ENCODE measurements around the gene SHC2.
A peak's percentile ranks its signal among the peaks of the same experiment; 100 is the strongest.
"Not testable (repeated sequence)": the region's sequence is repeated elsewhere in the genome, so short reads cannot be mapped to it uniquely, and the experiment has no call there.

Gene SHC2

DNA sequence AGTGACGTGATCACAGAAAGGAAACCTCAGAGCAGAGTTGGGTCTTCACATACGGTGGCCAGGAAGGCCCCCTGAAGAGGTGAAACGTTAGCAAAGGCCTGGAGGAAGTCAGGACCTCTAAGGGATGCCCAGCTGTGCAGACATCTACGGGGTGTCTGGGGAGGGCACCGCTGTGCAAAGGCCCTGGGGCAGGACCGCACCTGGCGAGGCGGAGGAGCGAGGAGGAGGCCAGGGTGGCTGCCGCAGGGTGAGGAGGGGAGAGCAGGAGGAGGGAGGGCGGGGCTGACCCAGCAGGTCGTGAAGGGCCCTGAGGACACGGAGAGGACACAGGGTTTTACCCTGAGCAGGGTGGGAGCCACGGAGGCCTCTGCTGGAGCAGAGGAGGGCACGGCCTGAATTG is 23.7 kb upstream of the SHC2 start:
- H3K4me3 Mint-ChIP-seq, result no peak overlapping the region
- peaks cover 18% of the 10 kb centered on the region for H3K4me1 Mint-ChIP-seq
- DNase-seq (ENCODE audit: low spot score in 2 of 2) (no peak), ATAC-seq (ENCODE audit: low read depth) (no peak)
- H3K36me3 Mint-ChIP-seq, result peaks cover 16% of the 10 kb centered on the region
- no peak overlapping the region for H3K27ac Mint-ChIP-seq
- peaks cover 4% of the 10 kb centered on the region for H3K27me3 Mint-ChIP-seq
- peaks cover 15% of the 10 kb centered on the region for H3K9me3 Mint-ChIP-seq

DNA sequence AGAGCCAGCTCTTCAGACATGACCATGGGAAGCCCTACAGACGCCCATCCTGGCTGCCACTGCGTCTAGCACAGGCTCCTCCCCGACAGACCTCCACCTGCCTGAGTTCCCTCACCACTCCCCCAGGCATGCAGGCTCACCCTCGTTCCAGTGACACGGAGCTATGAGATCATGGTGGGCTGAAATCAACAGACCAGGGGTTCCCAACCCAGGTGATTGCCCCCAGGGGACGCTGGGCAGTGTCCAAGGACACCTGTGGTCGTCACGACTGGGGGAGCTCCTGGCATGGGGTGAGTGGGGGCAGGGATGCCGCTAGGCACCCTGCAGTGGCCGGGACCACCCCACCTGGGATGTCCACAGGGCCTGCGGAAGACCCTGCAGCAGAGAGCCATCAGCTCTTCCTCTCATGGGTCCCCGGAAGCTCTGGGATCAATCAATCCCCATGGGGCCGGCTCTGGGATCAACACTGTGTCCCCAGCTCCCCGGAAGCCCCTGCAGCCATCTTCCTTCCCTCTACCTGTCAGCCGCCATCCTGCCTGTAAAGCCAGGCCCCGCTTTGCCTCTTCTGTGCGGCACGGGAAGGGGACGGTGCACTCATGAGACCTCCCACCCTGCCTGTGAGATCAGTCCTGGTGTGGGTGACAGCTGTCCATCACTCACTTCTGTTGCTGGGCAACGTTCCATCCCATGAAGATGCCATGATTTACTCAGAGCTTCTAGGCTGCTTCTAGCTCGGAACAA is 22.7 kb upstream of the SHC2 start:
- Mint-ChIP-seq H3K27ac (no peak overlapping the region), H3K36me3 (peaks cover 16% of the 10 kb centered on the region), H3K4me3 (no peak overlapping the region), H3K9me3 (peaks cover 15% of the 10 kb centered on the region), H3K27me3 (peaks cover 4% of the 10 kb centered on the region), H3K4me1 (peaks cover 17% of the 10 kb centered on the region)
- no peak for DNase-seq (ENCODE audit: low spot score in 2 of 2)
- no peak for ATAC-seq (ENCODE audit: low read depth)

DNA sequence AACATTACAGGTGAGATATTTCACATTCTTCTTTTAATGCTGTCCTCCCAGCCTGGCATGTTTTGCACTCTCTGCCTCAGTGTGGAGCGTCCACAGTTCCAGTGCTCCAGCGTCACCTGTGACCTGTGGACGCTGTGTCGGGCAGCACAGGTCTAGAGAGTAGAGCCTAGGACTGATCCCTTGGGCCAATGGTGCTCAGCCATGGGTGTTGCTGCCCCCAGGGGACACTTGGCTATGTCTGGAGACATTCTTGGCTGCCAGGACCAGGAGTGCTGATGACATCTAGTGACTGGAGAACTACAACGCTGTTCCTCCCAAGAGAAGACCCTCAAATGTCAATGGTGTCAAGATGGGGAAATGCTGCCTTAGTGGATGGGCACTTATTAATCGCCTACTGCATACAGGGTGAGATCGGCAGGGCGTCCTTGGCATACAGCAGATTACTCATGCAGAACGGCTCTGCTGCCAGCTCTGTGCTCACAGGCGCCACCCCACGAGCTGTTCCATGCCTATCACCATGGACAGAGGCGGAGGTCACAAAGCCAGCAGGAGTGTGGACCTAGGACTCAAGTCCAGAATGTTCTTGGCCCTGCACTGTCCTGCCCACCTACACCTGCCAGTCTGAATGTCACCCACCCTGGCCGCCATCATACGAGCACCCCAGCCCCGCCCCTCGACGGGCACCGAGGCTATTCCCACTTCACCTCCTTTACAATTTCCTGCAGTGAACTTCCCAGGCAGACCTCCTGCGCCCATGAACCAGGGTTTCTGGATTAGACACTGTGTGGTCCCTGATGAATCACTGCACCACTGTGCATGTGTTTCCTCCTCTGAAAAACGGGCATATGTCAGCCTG is 21.6 kb upstream of the SHC2 start:
- DNase-seq (ENCODE audit: low spot score in 2 of 2), result no peak
- peaks cover 4% of the 10 kb centered on the region for H3K27me3 Mint-ChIP-seq
- no peak overlapping the region for H3K4me3 Mint-ChIP-seq
- no peak for ATAC-seq (ENCODE audit: low read depth)
- no peak overlapping the region for H3K27ac Mint-ChIP-seq
- peaks cover 15% of the 10 kb centered on the region for H3K9me3 Mint-ChIP-seq
- peaks cover 17% of the 10 kb centered on the region for H3K4me1 Mint-ChIP-seq
- H3K36me3 Mint-ChIP-seq, result peaks cover 16% of the 10 kb centered on the region

DNA sequence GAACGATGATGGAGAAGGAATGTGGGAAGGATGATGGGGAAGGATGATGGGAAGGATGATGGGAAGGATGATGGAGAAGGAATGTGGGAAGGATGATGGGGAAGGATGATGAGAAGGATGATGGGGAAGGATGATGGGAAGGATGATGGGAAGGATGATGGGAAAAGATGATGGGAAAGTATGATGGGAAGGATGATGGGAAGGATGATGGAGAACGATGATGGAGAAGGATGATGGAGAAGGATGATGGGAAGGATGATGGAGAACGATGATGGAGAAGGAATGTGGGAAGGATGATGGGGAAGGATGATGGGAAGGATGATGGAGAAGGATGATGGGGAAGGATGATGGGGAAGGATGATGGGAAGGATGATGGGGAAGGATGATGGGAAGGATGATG is 20.3 kb upstream of the SHC2 start:
- H3K27me3 Mint-ChIP-seq; DNase-seq (ENCODE audit: low spot score in 2 of 2); ATAC-seq (ENCODE audit: low read depth): not testable (repeated sequence)
- Mint-ChIP-seq H3K27ac (peak overlapping the region; percentile 98), H3K36me3 (peaks cover 16% of the 10 kb centered on the region), H3K4me3 (peak overlapping the region; percentile 56), H3K4me1 (peaks cover 17% of the 10 kb centered on the region), H3K9me3 (peaks cover 15% of the 10 kb centered on the region)

DNA sequence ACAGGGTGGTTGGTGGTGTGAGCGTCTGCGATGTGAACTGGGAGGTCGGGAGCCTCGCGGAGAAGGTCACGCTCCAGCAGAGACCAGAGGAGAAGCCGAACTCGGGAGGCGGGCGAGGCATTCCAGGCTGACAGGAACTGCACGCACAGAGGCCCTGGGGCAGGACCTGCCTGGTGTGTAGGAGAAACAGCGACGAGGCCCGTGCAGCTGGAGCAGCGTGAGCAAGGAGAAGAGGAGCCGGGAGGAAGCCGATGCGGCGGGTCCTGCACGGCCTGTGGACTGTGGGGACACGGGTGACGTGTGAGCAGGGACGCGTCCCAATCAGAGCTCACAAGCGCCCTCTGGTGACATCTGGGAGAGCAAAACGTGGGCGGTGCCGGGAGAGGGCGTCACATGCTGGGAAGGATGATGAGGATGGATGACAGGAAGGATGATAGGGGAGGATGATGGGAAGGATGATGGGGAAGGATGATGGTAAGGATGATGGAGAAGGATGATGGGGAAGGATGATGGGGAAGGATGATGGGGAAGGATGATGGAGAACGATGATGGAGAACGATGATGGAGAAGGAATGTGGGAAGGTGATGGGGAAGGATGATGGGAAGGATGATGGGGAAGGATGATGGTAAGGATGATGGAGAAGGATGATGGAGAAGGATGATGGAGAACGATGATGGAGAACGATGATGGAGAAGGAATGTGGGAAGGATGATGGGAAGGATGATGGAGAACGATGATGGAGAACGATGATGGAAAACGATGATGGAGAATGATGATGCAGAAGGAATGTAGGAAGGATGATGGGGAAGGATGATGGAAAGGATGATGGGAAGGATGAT is 19.4 kb upstream of the SHC2 start:
- DNase-seq (ENCODE audit: low spot score in 2 of 2) (no peak), ATAC-seq (ENCODE audit: low read depth) (peak; percentile 32)
- Mint-ChIP-seq H3K4me1 (peaks cover 17% of the 10 kb centered on the region), H3K4me3 (peak overlapping the region; percentile 56), H3K36me3 (peaks cover 16% of the 10 kb centered on the region), H3K27ac (peak overlapping the region; percentile 98), H3K9me3 (peaks cover 15% of the 10 kb centered on the region), H3K27me3 (peaks cover 2% of the 10 kb centered on the region)

DNA sequence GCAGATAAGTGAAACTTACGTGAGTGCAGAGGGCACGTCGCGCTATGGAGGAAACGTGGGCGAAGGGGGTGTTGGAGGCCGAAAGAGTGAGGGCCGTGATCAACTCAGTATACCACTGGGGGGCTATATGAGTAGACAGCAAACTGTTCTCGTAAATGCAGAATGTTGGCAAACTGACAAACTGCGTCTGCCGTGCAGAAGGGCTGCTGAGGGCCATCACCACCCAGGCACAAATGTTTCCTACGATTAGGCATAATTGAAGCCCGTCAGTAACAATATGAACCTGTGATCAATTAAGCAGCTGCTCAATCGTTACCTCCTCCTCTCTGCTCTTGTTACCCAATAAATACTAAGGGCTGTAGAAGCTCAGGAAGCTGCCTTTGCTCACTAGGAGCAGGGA is 18.1 kb upstream of the SHC2 start:
- peak overlapping the region; percentile 76 for H3K27ac Mint-ChIP-seq
- ATAC-seq (ENCODE audit: low read depth) (no peak), DNase-seq (ENCODE audit: low spot score in 2 of 2) (no peak)
- H3K27me3 Mint-ChIP-seq, result peaks cover 4% of the 10 kb centered on the region
- H3K4me3 Mint-ChIP-seq, result no peak overlapping the region
- peaks cover 16% of the 10 kb centered on the region for H3K36me3 Mint-ChIP-seq
- H3K4me1 Mint-ChIP-seq, result peaks cover 17% of the 10 kb centered on the region
- peaks cover 15% of the 10 kb centered on the region for H3K9me3 Mint-ChIP-seq

DNA sequence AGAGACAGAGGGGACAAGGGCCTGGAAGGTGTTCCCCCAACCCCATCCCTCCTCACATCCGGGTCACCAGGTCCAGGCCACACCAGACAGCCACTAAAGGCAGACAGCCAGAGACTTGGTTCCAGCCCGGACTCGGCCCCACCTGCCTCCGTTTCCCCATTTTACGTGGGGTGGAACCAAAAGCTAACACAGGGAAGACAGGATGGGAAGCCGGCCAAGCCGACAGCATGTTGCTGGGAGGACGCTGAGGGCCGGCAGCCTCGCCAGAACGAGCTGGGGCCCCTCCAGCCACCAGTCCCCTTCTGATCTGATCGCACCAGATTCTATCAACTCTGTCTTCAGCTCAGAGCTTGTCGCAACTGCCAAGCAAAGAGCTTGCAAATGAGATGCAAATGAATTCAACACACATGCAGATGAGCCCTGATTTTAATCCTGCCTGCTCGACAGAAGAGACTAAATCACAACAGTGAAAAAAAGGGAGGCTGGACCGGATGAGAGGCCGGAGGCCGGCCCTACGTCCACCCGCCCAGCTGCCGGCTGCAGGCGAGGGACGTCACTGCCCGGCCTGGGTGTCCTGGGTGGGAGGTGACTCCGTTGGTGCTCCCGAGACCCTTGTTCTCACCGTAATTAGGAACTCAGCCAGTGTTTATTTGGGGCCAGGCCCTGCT is 17.5 kb upstream of the SHC2 start:
- no peak for DNase-seq (ENCODE audit: low spot score in 2 of 2)
- peaks cover 7% of the 10 kb centered on the region for H3K27me3 Mint-ChIP-seq
- peaks cover 14% of the 10 kb centered on the region for H3K36me3 Mint-ChIP-seq
- peaks cover 15% of the 10 kb centered on the region for H3K9me3 Mint-ChIP-seq
- peak overlapping the region; percentile 76 for H3K27ac Mint-ChIP-seq
- no peak overlapping the region for H3K4me3 Mint-ChIP-seq
- ATAC-seq (ENCODE audit: low read depth), result no peak
- peaks cover 17% of the 10 kb centered on the region for H3K4me1 Mint-ChIP-seq

DNA sequence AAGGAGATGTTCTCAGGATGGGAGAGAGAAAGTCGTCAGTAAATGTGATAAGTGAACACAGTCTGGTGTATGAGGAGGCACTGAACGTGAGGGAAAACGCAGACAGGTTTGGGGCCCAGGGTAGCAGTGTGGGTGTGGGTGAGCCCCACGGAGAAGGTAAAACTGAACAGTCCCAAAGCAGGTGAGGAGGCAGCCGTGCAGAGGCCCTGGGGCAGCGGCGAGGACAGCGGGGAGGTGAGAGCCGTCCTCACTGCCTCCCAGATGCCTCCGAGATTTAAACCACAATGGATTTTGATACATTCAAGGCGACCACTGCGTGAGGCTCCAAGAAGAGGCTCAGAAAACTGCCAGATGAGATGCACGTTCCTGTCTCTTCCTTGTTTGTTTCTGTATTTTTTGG is 14.5 kb upstream of the SHC2 start:
- peaks cover 6% of the 10 kb centered on the region for H3K36me3 Mint-ChIP-seq
- ATAC-seq (ENCODE audit: low read depth) (no peak), DNase-seq (ENCODE audit: low spot score in 2 of 2) (no peak)
- H3K9me3 Mint-ChIP-seq, result peaks cover 4% of the 10 kb centered on the region
- no peak overlapping the region for H3K27ac Mint-ChIP-seq
- peaks cover 4% of the 10 kb centered on the region for H3K4me1 Mint-ChIP-seq
- H3K27me3 Mint-ChIP-seq, result peaks cover 7% of the 10 kb centered on the region
- no peak overlapping the region for H3K4me3 Mint-ChIP-seq

DNA sequence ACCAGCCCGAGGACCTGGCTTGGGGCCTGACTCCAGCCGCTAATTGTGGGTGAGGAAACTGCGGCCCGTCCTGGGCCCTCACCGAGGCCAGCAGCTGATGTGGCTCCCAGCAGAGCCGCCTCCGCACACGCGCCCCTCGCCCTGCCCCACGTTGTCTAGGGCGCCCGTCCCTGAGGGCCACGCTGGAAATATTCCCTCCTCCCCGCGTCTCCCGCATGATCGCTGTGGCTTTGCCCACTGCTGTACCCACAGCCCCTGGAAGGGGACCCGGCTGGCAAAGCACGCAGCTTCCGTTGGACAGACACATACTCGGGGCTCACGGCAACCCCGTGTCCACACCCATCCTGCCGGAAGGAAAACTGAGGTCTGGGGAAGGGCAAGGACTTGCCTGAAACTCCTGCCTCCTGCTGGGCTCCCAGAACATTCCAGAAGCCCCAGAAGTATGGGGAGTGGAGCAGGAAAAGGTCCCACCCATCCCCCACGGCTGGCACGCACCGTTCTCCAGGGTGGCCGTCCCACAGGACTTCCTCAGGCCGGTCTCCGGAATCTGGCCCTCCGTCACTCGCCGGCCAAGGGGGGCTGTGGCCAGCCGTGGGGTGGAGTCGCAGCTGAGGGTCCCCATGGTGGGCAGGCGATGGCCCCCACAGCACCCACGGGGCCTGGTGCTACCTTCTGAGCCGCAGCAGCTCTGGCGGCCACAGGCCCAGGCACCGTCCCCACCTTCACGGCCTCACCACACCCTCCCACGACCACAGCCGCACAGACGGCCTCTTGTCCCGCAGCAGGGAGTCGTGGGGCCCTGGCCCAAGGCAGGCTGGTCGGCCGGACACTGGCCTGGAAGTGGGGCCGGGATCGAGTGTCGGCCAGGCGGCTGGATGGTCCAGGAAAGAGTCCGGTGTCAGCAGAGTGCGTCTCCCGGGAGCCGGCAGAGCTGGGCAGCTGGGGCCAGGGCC is 13.6 kb upstream of the SHC2 start:
- DNase-seq (ENCODE audit: low spot score in 2 of 2) (no peak), ATAC-seq (ENCODE audit: low read depth) (no peak)
- Mint-ChIP-seq H3K4me3 (no peak overlapping the region), H3K36me3 (no peaks in the 10 kb centered on the region), H3K4me1 (no peaks in the 10 kb centered on the region), H3K27me3 (peaks cover 7% of the 10 kb centered on the region), H3K27ac (no peak overlapping the region), H3K9me3 (peaks cover 2% of the 10 kb centered on the region)

DNA sequence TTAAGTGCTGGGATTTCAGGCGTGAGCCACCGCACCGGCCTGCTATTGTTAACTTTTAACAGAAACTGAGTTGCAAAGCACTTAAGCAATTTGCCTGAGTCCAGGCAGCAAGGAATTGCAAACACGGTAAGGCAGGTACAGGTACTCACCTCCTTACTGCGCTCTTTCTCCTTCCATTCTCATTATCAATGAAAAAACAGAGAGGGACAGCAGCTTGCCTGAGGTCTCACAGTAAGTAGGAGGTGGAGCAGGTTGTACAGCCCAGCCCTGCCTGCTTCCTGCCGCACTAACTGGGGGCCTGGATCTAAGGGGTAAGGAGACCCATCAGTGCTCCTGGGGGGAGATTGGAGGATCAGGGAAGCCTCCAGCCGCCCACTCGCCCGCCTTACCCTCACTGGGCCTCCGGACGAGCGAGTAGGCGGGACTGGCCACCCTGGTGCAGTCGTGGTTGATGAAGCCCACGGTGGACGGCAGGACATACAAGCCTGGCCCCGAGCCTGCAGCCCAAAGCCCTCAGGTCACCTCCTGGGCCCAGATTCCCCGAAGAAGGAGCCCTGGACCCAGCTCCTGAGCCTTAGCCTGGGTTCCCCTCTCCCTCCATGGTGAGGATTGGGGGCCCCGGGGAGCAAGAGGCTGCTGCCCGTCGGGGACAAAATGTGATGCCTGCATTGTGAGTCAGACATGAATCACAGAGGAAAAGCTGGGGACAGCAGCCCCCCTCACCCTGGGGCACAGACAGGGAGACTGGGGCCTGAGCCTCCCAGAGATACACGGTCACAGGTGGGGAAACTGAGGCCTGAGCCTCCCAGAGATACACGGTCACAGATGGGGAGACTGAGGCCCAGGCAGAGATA is 11.4 kb upstream of the SHC2 start:
- Mint-ChIP-seq H3K27me3 (peaks cover 7% of the 10 kb centered on the region), H3K4me3 (no peak overlapping the region), H3K36me3 (no peaks in the 10 kb centered on the region), H3K9me3 (peaks cover 2% of the 10 kb centered on the region), H3K4me1 (no peaks in the 10 kb centered on the region), H3K27ac (no peak overlapping the region)
- no peak for DNase-seq (ENCODE audit: low spot score in 2 of 2)
- ATAC-seq (ENCODE audit: low read depth), result no peak

DNA sequence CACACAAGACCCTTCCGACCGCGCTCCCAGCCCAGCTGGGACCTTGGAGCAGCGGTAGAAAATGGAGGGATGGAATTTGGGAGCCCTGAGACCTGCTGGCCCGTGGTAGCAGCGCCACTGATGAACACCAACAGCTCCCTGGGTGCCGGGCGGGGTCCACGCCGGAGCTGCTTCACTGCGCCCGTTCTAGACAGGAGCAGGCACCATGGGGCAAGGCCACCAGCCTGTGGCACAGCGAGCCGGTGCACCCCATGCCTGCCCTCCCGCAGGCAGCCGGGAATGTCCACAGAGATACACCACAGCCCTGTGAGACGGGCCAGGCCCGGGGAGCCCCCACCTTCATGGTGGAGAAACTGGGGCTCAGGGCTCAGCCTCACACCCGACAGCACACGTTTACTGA is 9.9 kb upstream of the SHC2 start:
- DNase-seq (ENCODE audit: low spot score in 2 of 2) (no peak), ATAC-seq (ENCODE audit: low read depth) (no peak)
- no peak overlapping the region for H3K4me3 Mint-ChIP-seq
- peaks cover 7% of the 10 kb centered on the region for H3K27me3 Mint-ChIP-seq
- no peaks in the 10 kb centered on the region for H3K36me3 Mint-ChIP-seq
- H3K4me1 Mint-ChIP-seq, result no peaks in the 10 kb centered on the region
- no peak overlapping the region for H3K27ac Mint-ChIP-seq
- peaks cover 6% of the 10 kb centered on the region for H3K9me3 Mint-ChIP-seq

DNA sequence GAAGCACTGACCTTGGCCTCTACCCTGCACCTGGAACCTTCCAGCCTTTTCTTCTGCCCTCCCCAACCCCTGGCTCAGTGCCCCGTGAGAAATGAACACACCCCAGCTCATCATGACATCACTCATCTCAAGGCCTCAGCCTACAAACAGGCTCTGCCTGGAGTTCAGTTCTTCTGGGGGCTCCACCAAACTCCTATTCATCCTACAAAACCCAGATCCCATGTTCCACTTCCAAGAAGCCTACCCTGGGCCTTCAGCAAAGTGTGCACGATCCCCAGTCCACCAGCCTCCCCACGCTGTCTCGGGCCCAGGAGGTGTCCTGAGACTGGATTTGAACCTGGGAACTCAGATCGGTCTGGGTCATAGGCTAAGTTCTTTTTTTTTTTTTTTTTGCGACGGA is 9.0 kb upstream of the SHC2 start:
- ATAC-seq (ENCODE audit: low read depth) (no peak), DNase-seq (ENCODE audit: low spot score in 2 of 2) (no peak)
- Mint-ChIP-seq H3K4me1 (no peaks in the 10 kb centered on the region), H3K36me3 (no peaks in the 10 kb centered on the region), H3K4me3 (no peak overlapping the region), H3K9me3 (peaks cover 13% of the 10 kb centered on the region), H3K27ac (no peak overlapping the region), H3K27me3 (peaks cover 4% of the 10 kb centered on the region)

All from memory B cell (primary cell).